ENCODE data around the gene VGLL4.

VGLL4 gene

GRCh38 chr3:11627612-11628011 lies 16.1 kb downstream of the VGLL4 start:
- DNase-seq (ENCODE audit: low spot score) = no peak

- no peak for DNase-seq (ENCODE audit: low spot score)
Measured at GRCh38 chr3:11626084-11626463, 17.6 kb downstream of the VGLL4 start.

GRCh38 chr3:11625376-11626083 lies 18.2 kb downstream of the VGLL4 start:
- DNase-seq (ENCODE audit: low spot score) = no peak

GRCh38 chr3:11624704-11625375 lies 18.9 kb downstream of the VGLL4 start:
- DNase-seq (ENCODE audit: low spot score) = no peak

GRCh38 chr3:11624161-11624560 lies 19.6 kb downstream of the VGLL4 start:
- DNase-seq (ENCODE audit: low spot score) = no peak

GRCh38 chr3:11622586-11623550 lies 20.8 kb downstream of the VGLL4 start:
- DNase-seq (ENCODE audit: low spot score) = no peak

- no peak for DNase-seq (ENCODE audit: low spot score)
Measured at GRCh38 chr3:11621077-11621476, 22.6 kb downstream of the VGLL4 start.

- DNase-seq (ENCODE audit: low spot score) = no peak
Measured at GRCh38 chr3:11619946-11620652, 23.6 kb downstream of the VGLL4 start.

GRCh38 chr3:11619461-11619860 lies 24.3 kb downstream of the VGLL4 start:
- DNase-seq (ENCODE audit: low spot score) = no peak

GRCh38 chr3:11618904-11619303 lies 24.8 kb downstream of the VGLL4 start:
- DNase-seq (ENCODE audit: low spot score) = no peak

- no peak for DNase-seq (ENCODE audit: low spot score)
Measured at GRCh38 chr3:11616551-11616950, 27.2 kb downstream of the VGLL4 start.

- no peak for DNase-seq (ENCODE audit: low spot score)
Measured at GRCh38 chr3:11613851-11614487, 29.7 kb downstream of the VGLL4 start.

- no peak for DNase-seq (ENCODE audit: low spot score)
Measured at GRCh38 chr3:11613319-11613718, 30.4 kb downstream of the VGLL4 start.

- DNase-seq (ENCODE audit: low spot score) = no peak
Measured at GRCh38 chr3:11612515-11613188, 31.1 kb downstream of the VGLL4 start.

GRCh38 chr3:11611341-11611799 lies 32.3 kb downstream of the VGLL4 start:
- DNase-seq (ENCODE audit: low spot score) = no peak

- no peak for DNase-seq (ENCODE audit: low spot score)
Measured at GRCh38 chr3:11610700-11611275, 32.9 kb downstream of the VGLL4 start.

- DNase-seq (ENCODE audit: low spot score) = no peak
Measured at GRCh38 chr3:11610044-11610671, 33.6 kb downstream of the VGLL4 start.

- DNase-seq (ENCODE audit: low spot score) = no peak
Measured at GRCh38 chr3:11609481-11609880, 34.2 kb downstream of the VGLL4 start.

- no peak for DNase-seq (ENCODE audit: low spot score)
Measured at GRCh38 chr3:11607816-11608215, 35.9 kb downstream of the VGLL4 start.

GRCh38 chr3:11606865-11607440 lies 36.8 kb downstream of the VGLL4 start:
- no peak for DNase-seq (ENCODE audit: low spot score)

Data from D341Med (cell line).